IPS DF 19.7 (cell line): ENCODE results near the gene PRR36.

ENCODE experiments used
- DNase-seq: peaks from one replicate; pipeline ENCODE4 v3.0.0-alpha.2; 2013; ENCODE audit warnings: low read depth, low spot score

PRR36 gene

GRCh38 chr19:7913652-7914051 lies 39.5 kb upstream of the PRR36 start:
- no peak for DNase-seq

GRCh38 chr19:7912697-7913564 lies 38.7 kb upstream of the PRR36 start:
- no peak for DNase-seq

- DNase-seq, result no peak
Observed at GRCh38 chr19:7912144-7912696, 38.0 kb upstream of the PRR36 start.

DNA sequence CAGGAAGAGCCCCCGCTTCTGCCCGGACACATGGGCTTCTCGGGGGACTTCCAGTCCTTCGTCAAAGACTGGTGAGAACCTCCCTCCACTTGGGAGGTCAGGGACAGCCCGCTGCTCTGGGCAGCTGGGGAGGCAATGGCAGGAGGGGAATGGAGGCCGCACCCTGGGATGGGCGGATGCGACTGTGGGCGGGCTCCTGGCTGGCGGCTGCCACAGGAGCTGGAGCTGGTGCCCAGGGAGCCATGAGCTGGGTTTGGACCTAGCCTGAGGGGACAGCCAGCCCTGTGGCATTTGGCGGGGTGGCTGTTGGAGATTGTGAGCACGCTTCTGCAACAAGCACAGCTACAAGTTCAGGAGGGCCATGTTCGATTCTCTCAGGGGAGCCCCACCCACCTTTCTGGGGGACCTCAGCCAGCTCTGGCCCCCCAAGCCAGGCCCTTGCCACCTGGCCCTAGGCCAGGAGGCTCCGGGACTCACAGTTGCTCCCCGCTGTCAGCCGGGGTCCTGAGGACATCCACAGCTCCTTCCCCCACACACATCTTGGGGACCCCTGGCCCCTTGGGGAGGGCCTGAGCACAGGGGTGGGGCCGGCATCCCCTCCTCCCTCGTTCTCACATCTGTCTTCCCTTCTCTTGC lies 37.4 kb upstream of the PRR36 start:
- DNase-seq, result no peak

DNA sequence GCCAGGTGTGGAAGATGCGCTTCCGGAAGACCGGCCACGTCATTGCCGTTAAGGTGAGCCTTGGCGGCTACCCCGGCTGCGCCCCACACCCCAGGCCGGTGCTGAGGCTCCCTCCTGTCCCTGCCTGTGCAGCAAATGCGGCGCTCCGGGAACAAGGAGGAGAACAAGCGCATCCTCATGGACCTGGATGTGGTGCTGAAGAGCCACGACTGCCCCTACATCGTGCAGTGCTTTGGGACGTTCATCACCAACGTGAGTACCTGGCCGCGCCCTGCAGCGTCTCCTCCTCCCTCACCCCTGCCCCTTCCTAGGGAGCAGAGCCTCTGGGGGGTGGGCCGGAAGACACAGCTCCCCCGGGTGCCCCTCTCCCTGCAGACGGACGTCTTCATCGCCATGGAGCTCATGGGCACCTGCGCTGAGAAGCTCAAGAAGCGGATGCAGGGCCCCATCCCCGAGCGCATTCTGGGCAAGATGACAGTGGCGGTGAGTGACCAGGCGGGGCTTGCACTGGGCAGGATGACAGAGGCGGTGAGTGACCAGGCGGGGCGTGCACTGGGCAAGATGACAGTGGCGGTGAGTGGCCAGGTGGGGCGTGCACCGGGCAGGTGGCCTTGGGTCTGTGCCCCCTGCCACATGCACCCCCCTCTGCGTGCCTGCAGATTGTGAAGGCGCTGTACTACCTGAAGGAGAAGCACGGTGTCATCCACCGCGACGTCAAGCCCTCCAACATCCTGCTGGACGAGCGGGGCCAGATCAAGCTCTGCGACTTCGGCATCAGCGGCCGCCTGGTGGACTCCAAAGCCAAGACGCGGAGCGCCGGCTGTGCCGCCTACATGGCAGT lies 36.4 kb upstream of the PRR36 start:
- DNase-seq, result no peak

- DNase-seq, result no peak
Observed at GRCh38 chr19:7909471-7910067, 35.4 kb upstream of the PRR36 start.

DNA sequence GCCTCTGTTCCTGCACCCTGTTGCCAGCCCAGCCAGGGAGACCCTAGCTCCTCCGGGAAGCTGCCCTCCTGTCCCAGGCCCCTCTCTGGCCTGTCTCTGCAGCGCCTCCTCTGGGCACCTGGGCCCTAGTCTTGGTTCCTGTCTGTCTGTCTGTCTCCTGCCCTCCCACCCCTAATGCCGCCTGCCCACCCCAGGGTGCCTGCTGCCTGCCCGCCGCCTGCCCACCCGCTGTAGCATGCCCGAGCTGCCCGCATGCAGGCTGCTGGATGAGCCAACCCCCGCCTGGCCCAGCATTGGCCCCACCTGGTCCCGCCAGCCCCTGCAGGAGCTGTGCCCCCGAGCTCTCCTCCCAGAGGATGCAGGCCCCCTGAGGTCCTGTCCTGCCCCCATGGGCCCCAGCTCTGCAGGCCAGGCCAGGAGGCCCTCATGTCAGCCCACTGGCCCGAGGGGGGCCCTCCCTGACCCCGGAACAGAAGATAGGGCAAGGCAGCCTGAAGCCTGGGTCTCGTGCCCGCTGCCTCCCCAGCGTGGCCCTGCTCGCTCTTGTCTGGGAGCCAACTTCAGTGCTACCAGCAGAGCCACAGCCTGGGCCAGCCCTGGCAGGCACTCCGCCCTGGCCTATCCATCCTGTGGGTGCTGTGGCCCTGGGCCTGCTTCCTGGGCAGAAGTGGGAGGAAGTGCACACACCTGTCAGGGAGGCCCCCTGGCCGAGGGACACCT lies 34.7 kb upstream of the PRR36 start:
- no peak for DNase-seq

DNA sequence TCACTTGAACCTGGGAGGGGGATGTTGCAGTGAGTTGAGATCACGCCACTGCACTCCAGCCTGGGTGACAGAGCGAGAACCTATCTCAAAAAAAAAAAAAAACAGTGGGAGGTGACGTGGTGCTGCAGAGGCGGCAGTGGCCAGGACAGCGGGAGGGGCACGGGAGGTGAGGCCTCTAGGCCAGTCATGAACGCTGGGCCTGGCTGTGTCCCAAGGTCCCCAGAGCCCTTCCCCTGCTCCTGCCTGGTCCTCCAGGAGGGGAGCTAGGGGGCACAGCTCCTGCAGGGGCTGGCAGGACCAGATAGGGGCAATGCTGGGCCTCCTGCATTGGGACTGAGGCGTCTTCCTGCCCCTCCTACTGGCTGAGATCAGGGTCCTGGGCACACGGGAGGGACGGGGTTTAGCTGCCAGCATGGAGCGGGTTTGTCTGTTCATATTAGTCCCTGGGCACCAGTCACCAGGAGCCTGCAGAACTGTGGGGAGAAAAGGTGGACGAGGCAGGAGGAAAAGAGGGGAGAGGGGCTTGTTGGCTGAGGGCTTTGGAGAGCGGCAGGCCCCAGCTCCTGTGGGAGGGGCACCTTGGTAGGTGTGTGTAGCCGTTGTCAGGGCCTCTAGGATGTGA lies 34.0 kb upstream of the PRR36 start:
- no peak for DNase-seq

GRCh38 chr19:7907544-7907943 lies 33.4 kb upstream of the PRR36 start:
- no peak for DNase-seq

GRCh38 chr19:7907122-7907521 lies 32.9 kb upstream of the PRR36 start:
- no peak for DNase-seq

DNA sequence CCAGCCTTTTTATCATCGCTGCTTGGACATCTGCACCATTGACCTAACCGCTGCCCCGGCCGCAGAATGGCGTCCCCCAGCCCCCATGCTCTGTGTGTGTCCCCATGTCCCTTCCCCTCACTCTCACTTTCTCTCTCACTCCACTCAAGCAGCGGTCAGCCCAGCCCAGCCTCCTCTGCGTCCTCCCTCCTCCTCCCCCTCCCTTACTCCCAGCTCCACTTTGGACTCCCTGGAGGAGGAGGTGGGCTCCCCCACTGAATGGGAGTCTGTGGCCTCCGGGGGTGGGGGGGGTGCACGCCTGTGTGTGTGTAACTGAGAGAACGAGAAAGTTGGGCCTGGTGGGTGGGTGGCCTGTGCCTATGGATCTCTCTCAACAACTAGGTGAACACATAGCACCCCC lies 31.7 kb upstream of the PRR36 start:
- DNase-seq, result no peak

GRCh38 chr19:7905268-7905667 lies 31.1 kb upstream of the PRR36 start:
- no peak for DNase-seq

DNA sequence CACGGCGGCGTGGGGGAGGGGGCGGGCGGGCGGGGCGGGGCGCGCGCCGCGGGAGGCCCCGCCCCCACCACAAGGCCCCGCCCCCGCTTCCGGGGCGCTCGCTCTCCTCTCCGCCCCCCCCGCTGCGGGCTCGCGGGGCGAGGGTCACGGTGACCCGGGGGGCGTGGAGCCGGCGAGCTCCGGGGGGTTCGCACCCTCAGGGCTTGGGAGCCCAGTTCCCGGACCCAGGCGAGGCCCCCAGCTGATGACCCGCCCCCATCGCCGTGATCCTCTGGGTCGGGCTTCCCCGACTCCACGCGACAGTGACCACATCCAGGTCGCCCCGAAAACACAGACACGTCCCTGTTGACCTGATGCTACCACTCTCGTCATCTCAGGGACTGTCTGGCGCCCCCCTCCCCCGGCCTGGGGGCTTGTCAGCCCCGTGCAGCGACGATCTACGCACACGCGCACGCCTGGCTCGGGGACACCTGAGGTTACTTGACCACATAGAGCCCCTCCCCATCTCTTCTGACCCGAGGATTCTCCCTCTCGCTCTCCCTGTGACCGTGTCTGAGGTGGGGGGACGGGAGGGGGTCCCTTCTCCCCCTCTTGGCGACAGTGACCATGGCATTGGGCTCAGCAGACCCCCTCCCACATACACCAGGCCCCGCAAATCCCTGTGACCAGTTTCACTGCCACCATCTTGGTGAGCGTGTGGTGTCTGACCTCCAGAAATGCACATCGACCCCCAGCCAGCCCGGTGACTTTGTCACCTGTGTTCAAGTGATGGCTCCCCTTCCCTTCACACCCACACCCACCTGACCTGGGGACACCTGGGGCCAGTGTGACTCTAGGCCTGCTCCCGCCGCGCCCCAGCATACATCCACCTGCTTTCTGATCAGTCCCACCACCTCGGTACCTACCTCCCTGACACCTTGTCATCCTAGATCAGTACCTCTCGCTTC lies 30.2 kb upstream of the PRR36 start:
- DNase-seq, result no peak

DNA sequence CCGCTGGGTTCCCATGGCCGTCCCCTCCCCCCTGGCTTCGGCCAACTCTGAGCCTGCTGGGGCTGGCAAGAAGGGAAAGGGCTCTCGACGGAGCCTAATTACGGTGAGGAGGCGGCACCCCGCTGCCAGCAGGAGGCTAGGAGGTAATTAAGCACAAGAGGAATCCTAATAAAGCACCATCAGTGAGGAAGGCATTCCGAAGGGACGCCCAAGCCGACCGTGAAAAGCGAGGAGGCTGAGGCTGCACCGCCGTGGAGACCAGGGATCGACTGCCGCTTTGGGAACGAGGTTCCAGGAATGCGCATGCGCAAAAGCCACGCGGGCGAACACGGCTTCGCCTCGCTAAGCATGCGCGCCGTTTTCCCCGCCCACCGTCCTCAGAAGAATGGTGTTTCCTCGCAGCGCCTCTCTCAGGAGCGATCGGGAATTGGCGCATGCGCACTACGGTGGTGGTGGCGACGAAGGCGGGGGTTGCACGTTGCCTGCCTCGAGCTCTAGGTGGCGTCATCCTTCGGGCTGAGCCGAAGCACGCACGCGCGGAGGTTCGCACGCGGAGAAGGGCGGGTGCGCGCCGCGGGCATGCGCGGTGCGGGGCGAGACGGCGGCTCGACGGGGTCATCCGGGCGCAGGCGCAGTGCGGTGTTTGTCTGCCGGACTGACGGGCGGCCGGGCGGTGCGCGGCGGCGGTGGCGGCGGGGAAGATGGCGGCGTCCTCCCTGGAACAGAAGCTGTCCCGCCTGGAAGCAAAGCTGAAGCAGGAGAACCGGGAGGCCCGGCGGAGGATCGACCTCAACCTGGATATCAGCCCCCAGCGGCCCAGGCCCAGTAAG lies 29.3 kb upstream of the PRR36 start, which contains the start of gene MAP2K7:
MAP2K7 (plus strand) TSS at position 634 of the 830 bp plus-strand sequence; CDS start at position 702, 68 bp downstream.
- peak; percentile 95 for DNase-seq

DNA sequence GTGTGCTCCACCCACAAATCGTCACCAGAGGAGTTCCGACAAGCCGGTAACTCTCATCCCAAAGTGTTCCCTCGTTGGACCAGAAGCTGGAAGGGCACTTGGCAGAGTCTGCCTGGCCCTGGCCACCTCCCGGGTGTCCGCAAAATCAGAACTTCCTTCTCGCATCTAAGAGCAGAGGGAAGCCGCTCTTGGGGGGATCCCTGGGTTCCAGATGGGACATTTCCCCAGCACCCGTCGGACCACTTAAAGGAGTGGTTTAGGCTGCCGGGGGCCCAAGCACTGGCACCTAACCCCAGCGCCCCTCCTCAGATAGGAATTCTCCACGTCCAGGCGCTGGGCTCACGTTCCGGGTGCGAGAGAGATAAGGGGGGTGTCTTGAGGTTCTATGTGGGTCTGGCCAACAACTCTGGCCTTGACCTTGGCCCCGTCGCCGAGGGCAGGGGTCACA lies 28.6 kb upstream of the PRR36 start:
- DNase-seq, result no peak

DNA sequence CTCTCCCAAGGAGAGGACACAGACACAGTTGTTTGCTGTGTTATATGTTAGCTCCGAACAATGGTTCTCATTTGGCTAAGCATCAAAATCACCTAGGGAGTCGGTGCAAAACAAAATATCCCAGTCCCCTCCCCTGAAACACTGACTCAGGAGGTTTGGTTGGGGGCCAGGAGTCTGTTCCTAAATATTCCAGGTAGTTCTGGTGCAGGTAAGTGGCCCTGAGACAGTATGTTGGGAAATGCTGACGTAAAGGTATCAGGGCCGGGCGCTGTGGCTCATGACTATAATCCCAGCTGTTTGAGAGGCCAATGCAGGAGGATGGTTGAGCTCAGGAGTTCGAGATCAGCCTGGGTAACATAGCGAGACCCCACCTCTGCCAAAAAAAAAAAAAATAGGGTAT lies 27.1 kb upstream of the PRR36 start:
- no peak for DNase-seq

DNA sequence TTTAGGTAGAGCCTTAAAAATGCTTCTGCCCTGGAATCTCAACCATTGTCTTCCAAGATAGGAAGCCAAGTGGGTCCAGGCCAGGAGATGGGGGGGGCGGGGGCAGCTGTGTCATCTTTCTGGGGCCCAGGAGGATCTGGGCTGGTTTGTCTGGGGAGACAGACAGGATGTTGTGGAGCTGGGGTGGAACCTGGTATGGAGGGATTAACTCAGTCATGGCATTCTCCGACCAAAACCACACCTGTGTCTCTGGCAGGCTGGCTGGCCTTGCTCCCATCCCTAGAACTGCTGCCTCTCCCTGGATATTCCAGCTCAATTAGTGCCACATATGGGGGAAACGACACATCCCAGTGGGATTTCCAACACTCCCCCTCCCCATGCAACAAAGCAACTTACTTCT lies 26.7 kb upstream of the PRR36 start:
- no peak for DNase-seq

DNA sequence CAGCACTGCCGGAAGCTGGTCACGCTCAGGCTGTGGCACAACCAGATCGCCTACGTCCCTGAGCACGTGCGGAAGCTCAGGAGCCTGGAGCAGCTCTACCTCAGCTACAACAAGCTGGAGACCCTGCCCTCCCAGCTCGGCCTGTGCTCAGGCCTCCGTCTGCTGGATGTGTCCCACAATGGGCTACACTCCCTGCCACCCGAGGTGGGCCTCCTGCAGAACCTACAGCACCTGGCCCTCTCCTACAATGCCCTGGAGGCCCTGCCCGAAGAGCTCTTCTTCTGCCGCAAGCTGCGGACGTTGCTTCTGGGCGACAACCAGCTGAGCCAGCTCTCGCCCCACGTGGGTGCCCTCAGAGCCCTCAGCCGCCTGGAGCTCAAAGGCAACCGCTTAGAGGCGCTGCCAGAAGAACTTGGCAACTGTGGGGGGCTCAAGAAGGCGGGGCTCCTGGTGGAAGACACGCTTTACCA lies 26.2 kb upstream of the PRR36 start:
- no peak for DNase-seq
